Sigmoid colon (tissue), 4 donors: ENCODE measurements around the gene CBY3.
"Not testable (repeated sequence)": the region's sequence is repeated elsewhere in the genome, so short reads cannot be mapped to it uniquely, and the experiment has no call there.

Experiments used
- EP300 ChIP-seq, 4 donors: sonication (generic); formaldehyde crosslinking; IDR thresholded peaks; one replicate each; pipeline ENCODE4 v1.6.1; 2017; ENCODE audit warnings: antibody characterized with exemption in 4 of 4
- POLR2A ChIP-seq, 2 donors: fragments of 450-650 bp; IDR thresholded peaks; one replicate each; pipeline ENCODE4 v1.6.1; 2016; ENCODE audit warnings: antibody characterized with exemption in 2 of 2, mild to moderate bottlenecking in 2 of 2, moderate library complexity in 2 of 2
- POLR2AphosphoS5 ChIP-seq, 4 donors: sonication (generic); formaldehyde crosslinking; IDR thresholded peaks; one replicate each; pipeline ENCODE4 v1.6.1; 2017; ENCODE audit warnings: antibody characterized with exemption in 4 of 4
- TF ChIP-seq, protein P1 (sequence below), 4 experiments: fragments of 450-650 bp in 3 of 4; fragments of 200-600 bp in 1 of 4; IDR thresholded peaks; one replicate each; pipeline ENCODE4 v1.5.1; 2016 to 2019; ENCODE audit warnings: antibody characterized with exemption in 4 of 4, mild to moderate bottlenecking in 3 of 4, moderate library complexity in 2 of 4

GRCh38 chr5:179641745-179642144 lies 39.1 kb downstream of the CBY3 start:
- not testable (repeated sequence) for TF ChIP-seq POLR2A, POLR2AphosphoS5, EP300 (IDR thresholded peaks at IDR 0.05)
- TF ChIP-seq, protein P1, sequence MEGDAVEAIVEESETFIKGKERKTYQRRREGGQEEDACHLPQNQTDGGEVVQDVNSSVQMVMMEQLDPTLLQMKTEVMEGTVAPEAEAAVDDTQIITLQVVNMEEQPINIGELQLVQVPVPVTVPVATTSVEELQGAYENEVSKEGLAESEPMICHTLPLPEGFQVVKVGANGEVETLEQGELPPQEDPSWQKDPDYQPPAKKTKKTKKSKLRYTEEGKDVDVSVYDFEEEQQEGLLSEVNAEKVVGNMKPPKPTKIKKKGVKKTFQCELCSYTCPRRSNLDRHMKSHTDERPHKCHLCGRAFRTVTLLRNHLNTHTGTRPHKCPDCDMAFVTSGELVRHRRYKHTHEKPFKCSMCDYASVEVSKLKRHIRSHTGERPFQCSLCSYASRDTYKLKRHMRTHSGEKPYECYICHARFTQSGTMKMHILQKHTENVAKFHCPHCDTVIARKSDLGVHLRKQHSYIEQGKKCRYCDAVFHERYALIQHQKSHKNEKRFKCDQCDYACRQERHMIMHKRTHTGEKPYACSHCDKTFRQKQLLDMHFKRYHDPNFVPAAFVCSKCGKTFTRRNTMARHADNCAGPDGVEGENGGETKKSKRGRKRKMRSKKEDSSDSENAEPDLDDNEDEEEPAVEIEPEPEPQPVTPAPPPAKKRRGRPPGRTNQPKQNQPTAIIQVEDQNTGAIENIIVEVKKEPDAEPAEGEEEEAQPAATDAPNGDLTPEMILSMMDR (IDR thresholded peaks at IDR 0.05), result not testable (repeated sequence)
